ENCODE data around the gene UEVLD. TPM values are rescaled to one million over a fixed set of nuclear protein-coding genes. Genes with fewer than 3 reads are reported as not detected.

UEVLD gene
- total and polyA plus RNA-seq, 9 of the 15 experiments (the other 6 are each of a cell fraction or from before 2014, with no cell fraction given) = 4.7 to 12.6 (median 7.4) TPM

DNA sequence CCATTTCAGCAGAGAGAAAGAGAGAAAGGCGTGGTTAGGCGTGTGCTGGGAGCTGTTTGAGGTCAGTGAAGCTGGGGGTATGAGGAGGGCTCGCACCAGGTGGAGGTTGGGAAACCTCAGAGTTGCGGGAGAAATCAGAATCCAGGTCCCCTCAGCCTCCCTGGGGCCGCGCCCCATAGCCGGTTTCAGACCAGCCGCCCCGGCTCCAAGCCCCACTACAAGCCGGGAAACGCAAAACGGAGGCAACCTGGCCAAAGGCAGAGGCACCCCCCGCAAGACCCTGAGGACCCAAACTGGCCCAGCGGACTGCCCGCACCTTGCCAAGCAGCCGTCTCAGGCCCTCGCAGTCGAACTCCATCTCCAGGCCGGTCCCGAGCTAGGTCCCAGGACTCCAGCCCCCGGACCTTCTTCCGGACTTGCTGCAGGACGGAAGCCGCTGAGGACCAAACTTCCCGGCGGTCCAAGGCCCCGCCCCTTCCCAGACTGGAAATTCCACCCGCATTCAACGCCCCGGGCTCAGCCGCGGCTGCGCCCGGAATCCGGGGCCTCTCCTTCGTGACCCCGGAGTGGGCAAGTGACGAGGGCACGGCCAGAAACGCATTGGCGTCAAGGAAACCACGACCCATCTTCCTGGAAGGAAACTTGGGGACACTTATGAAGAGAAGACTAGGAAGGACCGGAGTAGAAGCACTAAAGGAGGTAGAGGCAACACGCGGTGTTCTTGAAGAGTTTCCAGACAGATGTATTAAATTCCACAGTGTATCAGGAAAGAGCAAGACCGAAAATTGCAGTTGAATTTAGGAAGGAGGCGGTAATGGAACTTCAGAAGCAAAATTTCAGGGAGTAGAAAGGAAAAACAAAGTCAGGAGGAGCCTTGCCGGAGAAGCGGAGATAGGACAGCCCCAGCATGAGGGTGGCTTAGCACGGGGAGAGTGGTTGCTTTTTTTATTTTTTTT is at the start of gene UEVLD (continued):
- TF ChIP-seq RNF2 (IDR thresholded peaks at IDR 0.05) (0 out of 2 replicates have a peak, but pooled peaks have one; percentile 25), HDAC1 (IDR thresholded peaks at IDR 0.05) (peak in 1 of 2 experiments; percentile 71; a peak in 2 of 4 replicates), SOX6 (IDR thresholded peaks at IDR 0.05) (0 out of 2 replicates have a peak, but pooled peaks have one; percentile 34), BHLHE40 (IDR thresholded peaks at IDR 0.05; ENCODE audit: low read length) (no peak), GABPA (tag; conservative IDR thresholded peaks at IDR 0.05; ENCODE audit: low read depth) (peak; percentile 84), NBN (IDR thresholded peaks at IDR 0.05; ENCODE audit: low read depth) (no peak), PML (IDR thresholded peaks at IDR 0.05; ENCODE audit: low read length) (peak; percentile 59; the same call in 1 of the 2 replicates), ESRRA (IDR thresholded peaks at IDR 0.05; ENCODE audit: borderline replicate concordance, low read depth) (peak; percentile 54; the same call in 1 of the 2 replicates), FOXA3 (CRISPR knock-in tag; conservative IDR thresholded peaks at IDR 0.05 in 1 of 2, IDR thresholded peaks at IDR 0.05 in 1 of 2) (no peak; a peak in 1 of 4 replicates), MAZ (CRISPR knock-in tag; conservative IDR thresholded peaks at IDR 0.05 in 1 of 2, IDR thresholded peaks at IDR 0.05 in 1 of 2) (peak; percentile 65 to 91; a peak in 2 of 4 replicates), DNMT1 (IDR thresholded peaks at IDR 0.05) (0 out of 2 replicates have a peak, but pooled peaks have one; percentile 52), POLR2G (IDR thresholded peaks at IDR 0.05; ENCODE audit: low read depth, low read length) (peak; percentile 89), ZNF134 (CRISPR knock-in tag; conservative IDR thresholded peaks at IDR 0.05) (no peak), ZFP36 (IDR thresholded peaks at IDR 0.05; ENCODE audit: low read depth, low read length, partially characterized antibody) (peak; percentile 17), SIN3B (IDR thresholded peaks at IDR 0.05; ENCODE audit: low read depth) (0 out of 2 replicates have a peak, but pooled peaks have one; percentile 59)
- TF ChIP-seq, protein P1, sequence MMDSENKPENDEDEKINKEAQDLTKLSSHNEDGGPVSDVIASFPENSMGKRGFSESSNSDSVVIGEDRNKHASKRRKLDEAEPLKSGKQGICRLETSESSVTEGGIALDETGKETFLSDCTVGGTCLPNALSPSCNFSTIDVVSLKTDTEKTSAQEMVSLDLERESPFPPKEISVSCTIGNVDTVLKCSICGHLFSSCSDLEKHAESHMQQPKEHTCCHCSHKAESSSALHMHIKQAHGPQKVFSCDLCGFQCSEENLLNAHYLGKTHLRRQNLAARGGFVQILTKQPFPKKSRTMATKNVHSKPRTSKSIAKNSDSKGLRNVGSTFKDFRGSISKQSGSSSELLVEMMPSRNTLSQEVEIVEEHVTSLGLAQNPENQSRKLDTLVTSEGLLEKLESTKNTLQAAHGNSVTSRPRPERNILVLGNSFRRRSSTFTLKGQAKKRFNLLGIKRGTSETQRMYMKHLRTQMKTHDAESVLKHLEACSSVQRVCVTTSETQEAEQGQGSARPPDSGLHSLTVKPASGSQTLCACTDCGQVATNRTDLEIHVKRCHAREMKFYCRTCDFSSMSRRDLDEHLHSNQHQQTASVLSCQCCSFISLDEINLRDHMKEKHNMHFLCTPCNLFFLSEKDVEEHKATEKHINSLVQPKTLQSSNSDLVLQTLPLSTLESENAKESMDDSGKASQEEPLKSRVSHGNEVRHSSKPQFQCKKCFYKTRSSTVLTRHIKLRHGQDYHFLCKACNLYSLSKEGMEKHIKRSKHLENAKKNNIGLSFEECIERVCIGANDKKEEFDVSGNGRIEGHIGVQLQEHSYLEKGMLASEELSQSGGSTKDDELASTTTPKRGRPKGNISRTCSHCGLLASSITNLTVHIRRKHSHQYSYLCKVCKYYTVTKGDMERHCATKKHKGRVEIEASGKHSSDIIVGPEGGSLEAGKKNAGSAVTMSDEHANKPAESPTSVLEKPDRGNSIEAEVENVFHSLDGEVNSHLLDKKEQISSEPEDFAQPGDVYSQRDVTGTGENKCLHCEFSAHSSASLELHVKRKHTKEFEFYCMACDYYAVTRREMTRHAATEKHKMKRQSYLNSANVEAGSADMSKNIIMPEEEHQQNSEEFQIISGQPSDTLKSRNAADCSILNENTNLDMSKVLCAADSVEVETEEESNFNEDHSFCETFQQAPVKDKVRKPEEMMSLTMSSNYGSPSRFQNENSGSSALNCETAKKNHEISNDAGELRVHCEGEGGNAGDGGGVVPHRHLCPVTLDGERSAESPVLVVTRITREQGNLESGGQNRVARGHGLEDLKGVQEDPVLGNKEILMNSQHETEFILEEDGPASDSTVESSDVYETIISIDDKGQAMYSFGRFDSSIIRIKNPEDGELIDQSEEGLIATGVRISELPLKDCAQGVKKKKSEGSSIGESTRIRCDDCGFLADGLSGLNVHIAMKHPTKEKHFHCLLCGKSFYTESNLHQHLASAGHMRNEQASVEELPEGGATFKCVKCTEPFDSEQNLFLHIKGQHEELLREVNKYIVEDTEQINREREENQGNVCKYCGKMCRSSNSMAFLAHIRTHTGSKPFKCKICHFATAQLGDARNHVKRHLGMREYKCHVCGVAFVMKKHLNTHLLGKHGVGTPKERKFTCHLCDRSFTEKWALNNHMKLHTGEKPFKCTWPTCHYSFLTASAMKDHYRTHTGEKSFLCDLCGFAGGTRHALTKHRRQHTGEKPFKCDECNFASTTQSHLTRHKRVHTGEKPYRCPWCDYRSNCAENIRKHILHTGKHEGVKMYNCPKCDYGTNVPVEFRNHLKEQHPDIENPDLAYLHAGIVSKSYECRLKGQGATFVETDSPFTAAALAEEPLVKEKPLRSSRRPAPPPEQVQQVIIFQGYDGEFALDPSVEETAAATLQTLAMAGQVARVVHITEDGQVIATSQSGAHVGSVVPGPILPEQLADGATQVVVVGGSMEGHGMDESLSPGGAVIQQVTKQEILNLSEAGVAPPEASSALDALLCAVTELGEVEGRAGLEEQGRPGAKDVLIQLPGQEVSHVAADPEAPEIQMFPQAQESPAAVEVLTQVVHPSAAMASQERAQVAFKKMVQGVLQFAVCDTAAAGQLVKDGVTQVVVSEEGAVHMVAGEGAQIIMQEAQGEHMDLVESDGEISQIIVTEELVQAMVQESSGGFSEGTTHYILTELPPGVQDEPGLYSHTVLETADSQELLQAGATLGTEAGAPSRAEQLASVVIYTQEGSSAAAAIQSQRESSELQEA (IDR thresholded peaks at IDR 0.05; ENCODE audit: low read depth) = peak; percentile 96
- TF ChIP-seq, protein P2, sequence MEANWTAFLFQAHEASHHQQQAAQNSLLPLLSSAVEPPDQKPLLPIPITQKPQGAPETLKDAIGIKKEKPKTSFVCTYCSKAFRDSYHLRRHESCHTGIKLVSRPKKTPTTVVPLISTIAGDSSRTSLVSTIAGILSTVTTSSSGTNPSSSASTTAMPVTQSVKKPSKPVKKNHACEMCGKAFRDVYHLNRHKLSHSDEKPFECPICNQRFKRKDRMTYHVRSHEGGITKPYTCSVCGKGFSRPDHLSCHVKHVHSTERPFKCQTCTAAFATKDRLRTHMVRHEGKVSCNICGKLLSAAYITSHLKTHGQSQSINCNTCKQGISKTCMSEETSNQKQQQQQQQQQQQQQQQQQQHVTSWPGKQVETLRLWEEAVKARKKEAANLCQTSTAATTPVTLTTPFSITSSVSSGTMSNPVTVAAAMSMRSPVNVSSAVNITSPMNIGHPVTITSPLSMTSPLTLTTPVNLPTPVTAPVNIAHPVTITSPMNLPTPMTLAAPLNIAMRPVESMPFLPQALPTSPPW (CRISPR knock-in tag; IDR thresholded peaks at IDR 0.05) = peak; percentile 77
